ENCODE measurements around the gene CEBPA. TPM values are rescaled to one million over a fixed set of nuclear protein-coding genes. Genes with fewer than 3 reads are reported as not detected.

CEBPA gene
- total and polyA plus RNA-seq, 4 experiments from 2014 or later: 0.20 to 2.4 (median 1.6) TPM

DNA sequence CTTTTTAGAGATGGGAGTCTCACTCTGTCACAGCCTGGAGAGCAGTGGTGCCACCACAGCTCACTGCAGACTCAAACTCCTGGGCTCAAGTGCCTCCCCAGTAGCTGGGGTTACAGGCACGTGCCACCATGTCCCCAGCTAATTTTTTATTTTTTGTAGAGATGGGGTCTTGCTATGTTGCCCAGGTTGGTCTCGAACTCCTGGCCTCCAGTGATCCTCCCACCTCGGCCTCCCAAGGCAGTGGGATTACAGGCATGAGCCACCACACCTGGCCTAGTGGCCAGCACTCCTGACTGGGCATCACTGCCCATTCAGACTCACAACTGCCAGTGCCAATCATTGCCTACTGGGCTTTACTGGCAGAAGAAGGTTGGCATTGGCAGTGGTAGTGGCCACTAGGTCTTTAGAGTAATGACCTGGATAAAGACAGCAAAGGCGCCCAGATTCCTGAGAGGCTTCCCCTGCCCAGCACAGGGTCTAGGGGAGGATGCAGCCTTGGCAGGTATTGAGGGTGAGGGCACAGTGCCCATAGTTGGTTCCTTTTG lies 49.8 kb downstream of the CEBPA start:
- Histone ChIP-seq H3K27ac (ENCODE audit: low read depth, low read length) (no peak overlapping the region), H3K27me3 (ENCODE audit: insufficient read depth, low read length) (no peaks in the 10 kb centered on the region), H3K9me3 (ENCODE audit: control insufficient read depth in 1 of 2, low read length in 2 of 2) (no peaks in the 10 kb centered on the region), H3K4me3 (ENCODE audit: low read length in 2 of 2) (no peak overlapping the region), H3K4me1 (ENCODE audit: insufficient read depth, low read length) (no peaks in the 10 kb centered on the region), H3K36me3 (ENCODE audit: insufficient read depth, low read length) (no peaks in the 10 kb centered on the region)
- Mint-ChIP-seq H3K27ac (no peak overlapping the region), H3K4me3 (no peak overlapping the region), H3K9me3 (peaks cover 0 to 2% (median 0%) of the 10 kb centered on the region in 8 donors), H3K4me1 (no peaks in the 10 kb centered on the region), H3K27me3 (no peaks in the 10 kb centered on the region), H3K36me3 (no peaks in the 10 kb centered on the region)
- DNase-seq: no peak
- ChIA-PET POLR2A (ENCODE audit: partially characterized antibody) (no interaction called here), CTCF (ENCODE audit: partially characterized antibody) (no interaction called here)
- intact Hi-C loops (cut with micrococcal nuclease): no loop called here

DNA sequence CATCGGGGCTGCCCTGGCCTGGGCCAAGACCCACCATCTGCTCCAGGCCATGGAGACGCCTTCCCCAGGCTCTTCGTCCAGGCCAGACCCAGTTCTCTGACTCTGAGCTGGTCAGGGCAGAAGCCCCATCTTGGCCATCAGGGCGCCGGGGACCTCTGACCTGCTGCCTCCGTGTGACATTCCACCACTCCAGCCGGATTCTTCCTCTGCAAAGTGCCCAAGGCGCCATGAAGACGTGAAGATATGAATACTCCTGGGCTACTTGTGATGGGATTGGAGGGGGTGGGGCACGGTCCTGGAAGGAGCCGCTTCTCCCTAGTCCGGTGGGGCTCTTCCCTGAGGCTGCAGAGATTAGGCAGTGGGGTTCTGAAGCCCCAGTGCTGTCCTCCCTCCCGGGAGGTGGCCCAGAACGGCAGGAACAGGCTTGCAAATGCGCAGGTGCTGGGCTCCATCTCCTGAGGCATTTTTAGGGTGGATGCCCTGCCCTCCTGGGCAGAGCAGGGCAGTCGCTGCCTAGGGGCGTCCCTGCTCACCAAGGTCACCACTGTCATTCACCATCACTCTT lies 50.7 kb downstream of the CEBPA start:
- Histone ChIP-seq H3K9me3 (ENCODE audit: control insufficient read depth in 1 of 2, low read length in 2 of 2) (no peaks in the 10 kb centered on the region), H3K27ac (ENCODE audit: low read depth, low read length) (no peak overlapping the region), H3K4me1 (ENCODE audit: insufficient read depth, low read length) (no peaks in the 10 kb centered on the region), H3K4me3 (ENCODE audit: low read length in 2 of 2) (no peak overlapping the region), H3K27me3 (ENCODE audit: insufficient read depth, low read length) (no peaks in the 10 kb centered on the region), H3K36me3 (ENCODE audit: insufficient read depth, low read length) (no peaks in the 10 kb centered on the region)
- Mint-ChIP-seq H3K27ac (no peak overlapping the region), H3K27me3 (no peaks in the 10 kb centered on the region), H3K4me3 (no peak overlapping the region), H3K36me3 (no peaks in the 10 kb centered on the region), H3K9me3 (peaks cover 0 to 2% (median 0%) of the 10 kb centered on the region in 8 donors), H3K4me1 (no peaks in the 10 kb centered on the region)
- intact Hi-C loops (cut with micrococcal nuclease): no loop called here
- no peak for DNase-seq
- ChIA-PET CTCF (ENCODE audit: partially characterized antibody) (no interaction called here), POLR2A (ENCODE audit: partially characterized antibody) (no interaction called here)

DNA sequence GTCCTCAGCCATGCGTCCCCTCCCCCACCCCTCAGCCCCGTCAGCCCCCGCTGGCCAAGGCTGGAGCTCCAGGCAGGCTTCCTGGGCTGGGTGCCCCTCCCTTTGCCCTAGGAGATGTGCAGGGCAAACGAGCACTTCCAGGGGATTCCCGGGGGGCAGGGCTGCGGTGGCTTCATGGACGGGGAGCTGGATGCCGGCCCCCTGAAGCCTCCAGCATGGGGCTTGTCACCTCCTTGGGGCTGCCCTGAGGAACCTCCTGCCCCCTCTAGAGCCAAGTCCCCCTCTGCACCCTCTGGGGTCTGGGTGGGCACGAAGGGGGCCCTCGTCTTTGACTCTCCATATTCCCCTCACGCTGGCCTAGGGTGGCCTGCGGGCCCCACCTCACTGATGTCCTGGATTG lies 51.3 kb downstream of the CEBPA start:
- Mint-ChIP-seq H3K4me3 (no peak overlapping the region), H3K36me3 (no peaks in the 10 kb centered on the region), H3K27ac (no peak overlapping the region), H3K9me3 (peaks cover 0 to 2% (median 0%) of the 10 kb centered on the region in 8 donors), H3K27me3 (no peaks in the 10 kb centered on the region), H3K4me1 (no peaks in the 10 kb centered on the region)
- no peak for DNase-seq
- CTCF ChIA-PET (ENCODE audit: partially characterized antibody): no interaction called here
- Histone ChIP-seq H3K4me3 (ENCODE audit: low read length in 2 of 2) (no peak overlapping the region), H3K4me1 (ENCODE audit: insufficient read depth, low read length) (no peaks in the 10 kb centered on the region), H3K27ac (ENCODE audit: low read depth, low read length) (no peak overlapping the region), H3K9me3 (ENCODE audit: control insufficient read depth in 1 of 2, low read length in 2 of 2) (no peaks in the 10 kb centered on the region), H3K27me3 (ENCODE audit: insufficient read depth, low read length) (no peaks in the 10 kb centered on the region), H3K36me3 (ENCODE audit: insufficient read depth, low read length) (no peaks in the 10 kb centered on the region)
- intact Hi-C loops (cut with micrococcal nuclease): no loop called here
- POLR2A ChIA-PET (ENCODE audit: partially characterized antibody): no interaction called here

DNA sequence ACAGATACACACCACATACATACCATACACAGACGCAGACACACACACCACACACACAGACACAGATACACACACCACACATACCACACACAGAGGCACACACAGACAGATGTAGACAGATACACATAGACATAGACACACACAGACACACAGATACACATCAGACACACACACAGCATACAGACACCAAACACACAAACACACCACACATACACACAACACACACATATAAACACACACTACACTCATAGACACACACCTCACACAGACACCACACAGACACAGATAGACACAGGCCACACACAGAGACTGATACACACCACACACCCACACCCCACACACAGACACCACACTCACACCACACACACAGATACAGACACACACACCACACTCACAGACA lies 51.8 kb downstream of the CEBPA start:
- Histone ChIP-seq H3K4me1 (ENCODE audit: insufficient read depth, low read length) (no peaks in the 10 kb centered on the region), H3K9me3 (ENCODE audit: control insufficient read depth in 1 of 2, low read length in 2 of 2) (peaks cover 0 to 3% of the 10 kb centered on the region in 2 donors), H3K4me3 (ENCODE audit: low read length in 2 of 2) (no peak overlapping the region), H3K27ac (ENCODE audit: low read depth, low read length) (no peak overlapping the region), H3K36me3 (ENCODE audit: insufficient read depth, low read length) (no peaks in the 10 kb centered on the region), H3K27me3 (ENCODE audit: insufficient read depth, low read length) (no peaks in the 10 kb centered on the region)
- intact Hi-C loops (cut with micrococcal nuclease): no loop called here
- H3K27ac Mint-ChIP-seq: no peak overlapping the region
- H3K27me3 Mint-ChIP-seq: no peaks in the 10 kb centered on the region
- H3K36me3 Mint-ChIP-seq: no peaks in the 10 kb centered on the region
- H3K4me1 Mint-ChIP-seq: no peaks in the 10 kb centered on the region
- no peak overlapping the region for H3K4me3 Mint-ChIP-seq
- peaks cover 0 to 6% (median 0%) of the 10 kb centered on the region in 8 donors for H3K9me3 Mint-ChIP-seq
- ChIA-PET POLR2A (ENCODE audit: partially characterized antibody) (no interaction called here), CTCF (ENCODE audit: partially characterized antibody) (no interaction called here)
- DNase-seq: no peak

Other genes with a start within 250 kb of the CEBPA start
- under 1 TPM; 0.14 to 0.20 TPM for gene RHPN2, start 237.6 kb downstream of the CEBPA start, total RNA-seq
- gene RHPN2, start 237.6 kb downstream of the CEBPA start, polyA plus RNA-seq: under 1 TPM in 1 of 2 donors, not detected in 1; 0.22 TPM
- 10 to 100 TPM; 15.5 to 16.7 TPM for gene GPATCH1, start 221.4 kb downstream of the CEBPA start, total RNA-seq
- gene GPATCH1, start 221.4 kb downstream of the CEBPA start, polyA plus RNA-seq: 1 to 10 TPM; 3.3 to 6.0 TPM
- gene WDR88, start 170.4 kb downstream of the CEBPA start, total RNA-seq: under 1 TPM; 0.58 TPM
- under 1 TPM; 0.11 to 0.28 TPM for gene WDR88, start 170.4 kb downstream of the CEBPA start, polyA plus RNA-seq
- under 1 TPM in 1 of 2 experiments, not detected in 1; 0.32 TPM for gene LRP3, start 108.2 kb downstream of the CEBPA start, total RNA-seq
- not detected for gene LRP3, start 108.2 kb downstream of the CEBPA start, polyA plus RNA-seq
- gene SLC7A10, start 76.7 kb downstream of the CEBPA start, total RNA-seq: not detected
- not detected for gene SLC7A10, start 76.7 kb downstream of the CEBPA start, polyA plus RNA-seq
- gene CEBPG, start 71.2 kb upstream of the CEBPA start, total RNA-seq: 10 to 100 TPM; 26.9 to 27.2 TPM
- gene CEBPG, start 71.2 kb upstream of the CEBPA start, polyA plus RNA-seq: 10 to 100 TPM in 1 of 2 donors, 1 to 10 TPM in 1; 8.9 to 13.3 TPM
- gene PEPD, start 219.3 kb upstream of the CEBPA start, total RNA-seq: 10 to 100 TPM; 27.6 to 35.1 TPM
- gene PEPD, start 219.3 kb upstream of the CEBPA start, polyA plus RNA-seq: 100 to 1,000 TPM; 121 to 213 TPM